HuH-7.5 (cell line): ENCODE data around the gene PCCA.
"Not testable (repeated sequence)": the region's sequence is repeated elsewhere in the genome, so short reads cannot be mapped to it uniquely, and the experiment has no call there.

Experiments used
- DNase-seq: peaks from one replicate; pipeline ENCODE4 v3.0.0; 2011; ENCODE audit warnings: low spot score

Gene PCCA

GRCh38 chr13:100544866-100545683 lies 456.2 kb downstream of the PCCA start:
- DNase-seq, result no peak

- DNase-seq, result no peak
These were observed 456.8 kb downstream of the PCCA start for GRCh38 chr13:100545684-100546061.

- no peak for DNase-seq
These were observed 458.0 kb downstream of the PCCA start for GRCh38 chr13:100546713-100547405.

- no peak for DNase-seq
These were observed 458.9 kb downstream of the PCCA start for GRCh38 chr13:100547791-100548201.

- no peak for DNase-seq
These were observed 460.4 kb downstream of the PCCA start for GRCh38 chr13:100549316-100549715.

- DNase-seq, result no peak
These were observed 463.9 kb downstream of the PCCA start for GRCh38 chr13:100552755-100553154.

- no peak for DNase-seq
These were observed 471.0 kb downstream of the PCCA start for GRCh38 chr13:100559886-100560285.

GRCh38 chr13:100560498-100561157 lies 471.7 kb downstream of the PCCA start:
- no peak for DNase-seq

GRCh38 chr13:100561158-100561499 lies 472.2 kb downstream of the PCCA start:
- DNase-seq, result no peak

- no peak for DNase-seq
These were observed 472.8 kb downstream of the PCCA start for GRCh38 chr13:100561599-100562204.

- no peak for DNase-seq
These were observed 474.9 kb downstream of the PCCA start for GRCh38 chr13:100563779-100564178.

- no peak for DNase-seq
These were observed 475.7 kb downstream of the PCCA start for GRCh38 chr13:100564444-100565223.

GRCh38 chr13:100565286-100565685 lies 476.4 kb downstream of the PCCA start:
- DNase-seq, result no peak

GRCh38 chr13:100566543-100566942 lies 477.6 kb downstream of the PCCA start:
- DNase-seq, result no peak

GRCh38 chr13:100573121-100573520 lies 484.2 kb downstream of the PCCA start:
- DNase-seq, result no peak

GRCh38 chr13:100577239-100577638 lies 488.3 kb downstream of the PCCA start:
- DNase-seq, result not testable (repeated sequence)
